HG03558 (cell line): ENCODE measurements around the gene ATRNL1.
"Not testable (repeated sequence)": the region's sequence is repeated elsewhere in the genome, so short reads cannot be mapped to it uniquely, and the experiment has no call there.

Source experiments
- ATAC-seq: cut with Tn5 transposase; IDR thresholded peaks from one replicate; pipeline ENCODE4 v1.9.1; 2021; ENCODE audit warnings: moderate number of reproducible peaks; ENCODE audit not compliant: unreplicated experiment; ENCODE audit errors: extremely low read depth

Gene ATRNL1

GRCh38 chr10:115390607-115391006 is 297.4 kb downstream of the ATRNL1 start:
- no peak for ATAC-seq

- ATAC-seq: no peak
Measured at GRCh38 chr10:115398026-115398425, 304.9 kb downstream of the ATRNL1 start.

GRCh38 chr10:115402699-115403098 is 309.5 kb downstream of the ATRNL1 start:
- ATAC-seq: no peak

GRCh38 chr10:115405838-115406237 is 312.7 kb downstream of the ATRNL1 start:
- not testable (repeated sequence) for ATAC-seq

GRCh38 chr10:115409347-115409746 is 316.2 kb downstream of the ATRNL1 start:
- ATAC-seq: no peak

- ATAC-seq: no peak
Measured at GRCh38 chr10:115417585-115418265, 324.6 kb downstream of the ATRNL1 start.

GRCh38 chr10:115422624-115423023 is 329.5 kb downstream of the ATRNL1 start:
- no peak for ATAC-seq

GRCh38 chr10:115427611-115428010 is 334.4 kb downstream of the ATRNL1 start:
- ATAC-seq: no peak

GRCh38 chr10:115432188-115432819 is 339.1 kb downstream of the ATRNL1 start:
- no peak for ATAC-seq

GRCh38 chr10:115436999-115437398 is 343.8 kb downstream of the ATRNL1 start:
- no peak for ATAC-seq

- ATAC-seq: no peak
Measured at GRCh38 chr10:115441907-115442545, 348.9 kb downstream of the ATRNL1 start.

- ATAC-seq: no peak
Measured at GRCh38 chr10:115456812-115457211, 363.6 kb downstream of the ATRNL1 start.

GRCh38 chr10:115483294-115483693 is 390.1 kb downstream of the ATRNL1 start:
- no peak for ATAC-seq

GRCh38 chr10:115491526-115492140 is 398.5 kb downstream of the ATRNL1 start:
- ATAC-seq: no peak

GRCh38 chr10:115503546-115503945 is 410.4 kb downstream of the ATRNL1 start:
- ATAC-seq: no peak

GRCh38 chr10:115514895-115515294 is 421.7 kb downstream of the ATRNL1 start:
- ATAC-seq: no peak

- no peak for ATAC-seq
Measured at GRCh38 chr10:115525141-115525540, 432.0 kb downstream of the ATRNL1 start.

GRCh38 chr10:115527682-115528081 is 434.5 kb downstream of the ATRNL1 start:
- not testable (repeated sequence) for ATAC-seq

GRCh38 chr10:115536401-115536800 is 443.2 kb downstream of the ATRNL1 start:
- not testable (repeated sequence) for ATAC-seq

- no peak for ATAC-seq
Measured at GRCh38 chr10:115539142-115539762, 446.1 kb downstream of the ATRNL1 start.
